Upper lobe of left lung (tissue), 4 donors: ENCODE data around the gene APIP.

ENCODE experiments used
- POLR2A ChIP-seq, 4 donors: fragments of 450-650 bp; IDR thresholded peaks; one replicate each; pipeline ENCODE4 v1.5.1; 2016 to 2017; ENCODE audit warnings: antibody characterized with exemption in 4 of 4, mild to moderate bottlenecking in 2 of 4
- POLR2AphosphoS5 ChIP-seq, 2 donors: sonication (generic); formaldehyde crosslinking; IDR thresholded peaks; one replicate each; pipeline ENCODE4 v1.5.1; 2017; ENCODE audit warnings: antibody characterized with exemption in 2 of 2
- TF ChIP-seq, protein P1 (sequence below), 6 experiments: fragments of 450-650 bp in 4 of 6; fragments of 200-600 bp in 2 of 6; sonication (generic) in 2 of 6; IDR thresholded peaks; one replicate each; pipeline ENCODE4 v1.5.1; 2016 to 2019; ENCODE audit warnings: antibody characterized with exemption in 6 of 6

DNA sequence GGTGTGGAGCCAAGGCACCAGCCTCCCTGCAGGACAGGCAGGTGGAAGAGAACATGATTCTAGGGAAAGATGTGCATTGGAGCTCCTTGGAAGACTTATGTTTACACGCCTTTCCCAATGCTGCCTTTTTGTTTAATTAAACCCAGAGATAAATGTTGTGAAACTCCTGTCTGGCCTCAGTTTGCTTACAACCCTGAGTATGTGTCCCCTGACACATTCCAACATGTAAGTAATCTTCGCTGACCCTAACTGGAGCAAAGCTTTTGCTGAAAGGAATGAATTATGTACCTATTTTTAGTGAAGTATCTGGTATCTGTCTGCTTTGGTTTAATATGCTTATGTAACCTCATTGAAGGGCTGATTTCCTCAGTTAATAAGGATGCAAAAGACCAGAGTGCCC is 56.7 kb downstream of the APIP start:
- TF ChIP-seq, protein P1, sequence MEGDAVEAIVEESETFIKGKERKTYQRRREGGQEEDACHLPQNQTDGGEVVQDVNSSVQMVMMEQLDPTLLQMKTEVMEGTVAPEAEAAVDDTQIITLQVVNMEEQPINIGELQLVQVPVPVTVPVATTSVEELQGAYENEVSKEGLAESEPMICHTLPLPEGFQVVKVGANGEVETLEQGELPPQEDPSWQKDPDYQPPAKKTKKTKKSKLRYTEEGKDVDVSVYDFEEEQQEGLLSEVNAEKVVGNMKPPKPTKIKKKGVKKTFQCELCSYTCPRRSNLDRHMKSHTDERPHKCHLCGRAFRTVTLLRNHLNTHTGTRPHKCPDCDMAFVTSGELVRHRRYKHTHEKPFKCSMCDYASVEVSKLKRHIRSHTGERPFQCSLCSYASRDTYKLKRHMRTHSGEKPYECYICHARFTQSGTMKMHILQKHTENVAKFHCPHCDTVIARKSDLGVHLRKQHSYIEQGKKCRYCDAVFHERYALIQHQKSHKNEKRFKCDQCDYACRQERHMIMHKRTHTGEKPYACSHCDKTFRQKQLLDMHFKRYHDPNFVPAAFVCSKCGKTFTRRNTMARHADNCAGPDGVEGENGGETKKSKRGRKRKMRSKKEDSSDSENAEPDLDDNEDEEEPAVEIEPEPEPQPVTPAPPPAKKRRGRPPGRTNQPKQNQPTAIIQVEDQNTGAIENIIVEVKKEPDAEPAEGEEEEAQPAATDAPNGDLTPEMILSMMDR (IDR thresholded peaks at IDR 0.05) = no peak
- TF ChIP-seq POLR2AphosphoS5 (IDR thresholded peaks at IDR 0.05) = no peak
- TF ChIP-seq POLR2A (IDR thresholded peaks at IDR 0.05) = no peak
